Measurements from ENCODE around the gene CD79A.

Gene CD79A

DNA sequence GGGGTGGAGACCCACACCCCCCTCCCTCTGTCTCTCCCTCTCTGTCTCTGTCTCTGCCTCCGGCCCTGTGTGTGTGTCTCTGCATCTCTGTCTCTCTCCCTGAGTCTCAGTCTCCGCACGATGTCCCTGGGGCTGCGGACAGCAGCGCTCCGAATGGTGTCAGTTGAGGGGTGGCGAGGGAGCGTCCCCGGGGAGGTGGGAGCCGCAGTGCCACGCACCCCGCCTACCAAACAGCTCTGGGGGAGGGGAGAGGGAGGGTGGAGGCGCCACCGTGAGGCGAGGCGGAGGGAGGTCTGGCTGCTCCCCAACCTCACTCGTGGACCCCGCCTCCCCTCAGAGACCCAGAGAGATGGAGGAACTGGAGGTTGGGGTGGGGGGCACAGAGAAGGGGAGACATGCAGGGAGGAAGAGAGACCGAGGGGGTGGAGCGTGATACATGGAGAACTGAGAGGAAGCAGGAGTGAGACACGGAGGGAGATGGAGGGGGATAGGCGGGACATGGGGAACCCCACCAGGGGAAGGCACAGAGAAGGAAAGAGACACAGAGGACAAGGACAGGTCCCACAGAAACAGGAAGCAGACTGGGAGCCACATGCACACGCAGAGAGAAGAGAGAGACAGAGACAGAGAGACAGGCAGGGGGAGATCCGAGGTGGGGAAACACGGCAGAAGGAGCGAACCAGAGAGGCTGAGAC lies 44.0 kb downstream of the CD79A start:
- DNase-seq: no peak

DNA sequence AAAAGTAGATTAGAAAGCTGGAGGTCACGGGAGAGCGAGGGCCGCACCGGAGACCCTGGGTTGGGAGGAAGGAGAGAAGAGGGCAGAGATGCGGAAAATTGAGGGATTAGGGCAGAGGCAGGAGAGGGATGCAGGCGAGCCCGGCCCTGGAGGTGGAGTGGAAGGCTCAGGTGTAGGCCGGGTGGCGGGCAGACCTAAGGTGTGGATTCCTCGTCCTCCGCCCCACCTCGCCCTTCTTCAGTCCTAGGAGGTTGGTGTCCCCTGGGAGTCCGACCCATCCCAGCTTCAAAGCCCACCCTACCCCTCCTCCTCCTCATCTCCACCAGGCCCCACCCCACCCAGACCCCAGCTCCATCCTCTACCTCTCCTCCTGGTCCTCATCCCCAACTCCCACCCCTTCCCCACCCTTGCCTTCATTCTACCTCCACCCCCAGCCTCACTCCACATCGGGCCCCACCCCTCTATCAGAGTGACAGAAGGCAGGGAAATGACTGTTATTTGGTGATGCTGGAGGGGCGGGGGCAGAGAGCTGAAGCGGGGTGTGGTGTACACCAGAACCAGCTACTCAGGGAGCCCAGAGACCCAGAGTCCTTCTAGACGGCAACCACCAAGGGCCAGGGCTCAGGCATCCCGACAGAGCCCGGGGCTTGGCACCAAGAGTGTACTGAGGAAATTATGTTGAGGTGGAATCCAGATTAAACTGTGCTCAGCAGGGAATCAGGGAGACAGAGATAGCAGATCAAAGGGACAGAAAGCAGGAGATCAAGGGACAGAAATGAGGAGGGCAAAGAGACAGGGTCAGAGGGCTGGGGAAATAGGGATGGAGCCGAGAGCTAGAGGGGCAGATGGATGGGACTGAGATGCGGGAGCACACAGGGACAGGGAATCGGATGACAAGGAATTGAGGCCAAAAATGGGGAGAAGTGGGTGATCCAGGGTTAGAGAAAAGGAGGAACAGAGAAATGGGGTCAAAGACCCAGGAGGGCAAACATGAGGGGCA lies 44.8 kb downstream of the CD79A start:
- no peak for DNase-seq

GRCh38 chr19:41922585-41922984 lies 45.5 kb downstream of the CD79A start:
- no peak for DNase-seq

GRCh38 chr19:41923045-41923788 lies 46.1 kb downstream of the CD79A start:
- DNase-seq: no peak

- no peak for DNase-seq
Observed at GRCh38 chr19:41924151-41925145, 47.4 kb downstream of the CD79A start.

DNA sequence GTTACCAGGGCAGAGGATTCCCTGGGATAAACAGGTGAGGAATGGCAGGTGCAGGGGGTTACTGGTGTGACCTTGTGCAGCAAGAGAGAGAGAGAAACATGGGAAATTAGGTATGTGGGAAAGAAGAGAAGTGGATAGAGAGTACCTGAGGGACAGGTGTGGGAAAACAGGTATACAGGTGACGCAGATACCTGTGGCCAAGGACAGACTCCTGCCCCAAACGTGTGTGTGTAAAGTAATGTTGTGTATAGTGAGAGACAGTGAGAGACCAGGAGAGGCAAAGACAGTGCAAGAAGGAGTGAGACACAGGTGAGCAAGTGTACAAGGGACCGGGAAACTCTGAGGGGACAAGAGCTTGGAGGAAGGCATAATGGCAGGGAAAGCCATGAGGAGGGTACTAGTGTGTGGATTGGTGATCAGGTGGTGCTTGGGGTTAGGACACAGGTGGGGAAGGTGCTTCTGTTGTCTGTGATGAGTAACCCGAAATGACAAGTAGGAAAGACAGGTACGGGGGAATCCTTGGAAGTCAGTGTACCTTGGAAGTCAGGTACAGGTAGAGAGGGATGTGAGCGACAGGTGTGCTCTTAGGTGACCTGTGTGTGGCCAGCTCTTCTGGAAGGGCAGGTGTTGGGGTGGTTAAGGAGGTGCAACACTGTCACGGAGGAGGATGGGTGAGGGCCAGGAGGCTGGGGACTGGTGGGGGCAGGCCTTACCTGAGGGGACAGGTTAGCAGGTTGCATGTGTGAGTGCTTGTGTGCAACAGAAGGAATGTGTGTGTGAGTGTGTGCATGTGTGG lies 48.3 kb downstream of the CD79A start:
- DNase-seq: no peak

GRCh38 chr19:41926028-41926762 lies 49.1 kb downstream of the CD79A start:
- no peak for DNase-seq

DNA sequence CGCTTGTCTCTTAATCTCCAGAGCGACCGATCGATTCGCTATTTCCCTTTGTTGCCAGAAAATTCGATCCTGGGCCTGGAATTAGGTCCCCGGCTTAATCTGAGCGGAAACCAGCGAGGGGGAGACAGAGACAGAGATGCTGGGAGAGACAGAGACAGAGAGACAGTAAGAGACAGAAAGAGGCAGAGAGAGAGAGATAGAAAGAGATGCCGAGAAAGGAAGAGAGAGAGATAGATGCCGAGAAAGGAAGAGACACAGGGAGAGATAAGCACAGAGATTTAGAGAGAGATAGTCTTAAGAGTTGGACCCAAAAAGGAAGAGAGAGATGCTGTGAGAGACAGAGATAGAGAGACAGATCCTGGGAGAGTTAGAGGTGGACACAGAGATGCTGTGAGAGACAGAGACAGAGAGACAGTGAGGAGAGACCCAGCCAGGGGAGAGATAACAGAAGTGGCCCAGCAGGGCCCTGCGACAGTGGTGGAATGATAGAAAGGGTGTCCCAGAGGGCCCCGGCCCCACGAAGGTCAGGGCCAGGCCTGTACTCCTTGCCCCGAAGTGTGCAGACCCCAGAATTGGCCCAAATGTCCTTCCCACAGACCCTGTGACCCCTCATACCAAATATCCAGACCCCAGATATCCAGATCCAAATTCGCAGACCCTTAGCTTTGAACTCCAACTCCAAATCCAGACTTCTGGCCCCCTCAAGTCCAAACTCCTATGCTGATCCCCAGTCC lies 49.9 kb downstream of the CD79A start:
- no peak for DNase-seq

DNA sequence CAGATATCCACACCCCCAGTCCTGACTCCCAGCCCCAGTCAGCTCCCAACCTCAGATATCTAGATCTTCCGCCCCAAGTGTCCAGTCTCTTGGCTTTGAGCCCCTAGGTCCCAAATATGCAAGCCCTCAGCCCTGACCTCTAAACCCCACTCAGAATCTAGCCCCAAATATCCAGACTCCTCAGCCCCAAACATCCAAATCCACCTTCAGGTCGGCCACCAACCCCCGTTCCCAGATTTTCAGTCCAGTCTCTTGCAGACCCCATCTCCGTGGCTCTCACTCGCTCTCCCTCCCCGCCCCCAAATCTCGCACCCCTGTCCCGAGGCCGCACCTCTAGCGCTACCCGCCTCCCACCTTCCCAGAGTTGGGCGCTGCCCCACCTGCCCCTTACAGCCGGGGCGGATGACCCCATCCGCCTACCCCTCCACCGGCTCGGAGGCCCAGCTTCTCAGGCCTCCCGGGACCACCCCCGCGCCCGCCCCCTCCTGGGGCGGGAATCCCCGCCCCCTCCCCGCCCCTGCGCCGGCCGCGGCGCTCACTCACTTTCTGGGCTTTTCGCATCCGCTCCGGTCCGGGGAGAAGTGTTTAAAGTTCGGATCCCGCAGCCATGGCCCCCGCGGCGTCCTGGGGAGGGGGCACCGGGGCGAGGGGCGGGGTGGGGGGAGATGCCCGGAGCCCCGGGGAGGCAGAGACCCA lies 50.6 kb downstream of the CD79A start:
- no peak for DNase-seq

DNA sequence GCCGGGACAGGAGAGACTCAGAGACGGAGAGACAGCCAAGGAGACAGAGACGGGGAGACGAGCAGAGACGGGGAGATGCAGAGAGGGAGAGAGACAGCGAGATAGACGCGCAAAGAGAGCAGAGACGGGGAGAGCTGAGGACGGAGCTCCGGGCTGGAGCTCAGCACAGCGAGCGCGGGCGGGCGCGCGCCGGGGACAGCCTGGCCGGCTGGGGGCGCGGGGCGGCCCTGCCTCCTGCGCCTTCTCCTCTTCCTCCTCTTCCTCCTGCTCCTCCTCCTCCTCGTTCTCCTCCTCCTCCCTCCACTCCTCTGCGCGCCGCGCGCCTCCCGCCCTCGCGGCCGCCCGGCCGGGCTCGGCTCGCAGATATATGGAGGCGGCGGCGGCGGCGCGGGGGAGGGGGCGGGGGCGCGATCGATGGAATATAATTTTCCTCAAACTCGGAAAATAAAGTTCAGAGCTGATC lies 51.2 kb downstream of the CD79A start, which contains the start of gene ERFL:
Gene ERFL, minus strand, starts transcription at position 229 of the 463 bp plus-strand sequence. CDS start 15,530 bp downstream, outside the sequence.
- DNase-seq: no peak

DNA sequence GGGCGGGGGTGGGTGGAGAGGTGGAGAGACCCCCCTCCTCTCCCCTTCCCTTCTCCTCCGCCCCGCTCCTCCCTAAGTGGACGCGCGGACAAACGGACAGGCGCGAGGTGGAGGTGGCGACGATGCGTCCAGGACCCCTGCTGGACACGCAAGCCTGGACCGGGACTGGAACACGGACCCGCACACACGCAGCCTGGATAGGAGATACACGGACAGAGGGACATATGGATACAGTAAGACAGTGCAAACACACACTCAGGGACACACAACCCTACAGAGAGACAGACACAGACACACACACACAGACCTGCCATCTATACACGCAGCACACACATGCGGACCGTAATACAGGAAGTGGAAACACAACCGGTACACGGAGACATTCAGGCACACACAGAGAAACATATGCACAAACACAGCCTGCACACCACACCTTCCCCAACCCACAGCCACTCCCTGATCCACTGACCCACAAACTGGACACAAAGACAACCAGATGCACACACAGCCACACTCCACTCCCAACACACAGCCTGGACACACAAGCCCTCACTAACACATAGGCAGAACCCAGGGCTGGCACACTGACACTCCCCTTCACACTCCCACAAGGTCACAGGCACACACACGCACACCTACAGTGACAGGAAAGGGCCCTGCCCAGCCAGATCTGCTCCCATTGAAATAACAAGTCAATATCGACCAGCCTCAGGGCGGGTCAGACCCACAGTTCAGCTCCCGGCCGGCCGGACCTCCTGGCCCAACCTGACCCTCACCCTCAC lies 51.9 kb downstream of the CD79A start:
- DNase-seq: no peak

- no peak for DNase-seq
Observed at GRCh38 chr19:41929536-41930071, 52.5 kb downstream of the CD79A start.

- DNase-seq: no peak
Observed at GRCh38 chr19:41930322-41930722, 53.2 kb downstream of the CD79A start.

Measured in activated naive CD4-positive, alpha-beta T cell treated with anti-CD3 and anti-CD28 coated beads, Interleukin-2, amount 50 U/mL, for 16 hours (primary cell).